CD4-positive, alpha-beta T cell treated with Interleukin-10 for 1 hour (primary cell): ENCODE results near the gene FRYL.
"Not testable (repeated sequence)": the region's sequence is repeated elsewhere in the genome, so short reads cannot be mapped to it uniquely, and the experiment has no call there.

Experiments used
- DNase-seq: peaks from one replicate; pipeline ENCODE4 v3.0.0-alpha.2; 2020

The FRYL gene

GRCh38 chr4:48779998-48780864 is at the start of gene FRYL:
Gene FRYL, minus strand, starts transcription at chr4:48780279. Its CDS starts 145,869 bp downstream, at chr4:48634410.
- DNase-seq, result peak; percentile 99

DNA sequence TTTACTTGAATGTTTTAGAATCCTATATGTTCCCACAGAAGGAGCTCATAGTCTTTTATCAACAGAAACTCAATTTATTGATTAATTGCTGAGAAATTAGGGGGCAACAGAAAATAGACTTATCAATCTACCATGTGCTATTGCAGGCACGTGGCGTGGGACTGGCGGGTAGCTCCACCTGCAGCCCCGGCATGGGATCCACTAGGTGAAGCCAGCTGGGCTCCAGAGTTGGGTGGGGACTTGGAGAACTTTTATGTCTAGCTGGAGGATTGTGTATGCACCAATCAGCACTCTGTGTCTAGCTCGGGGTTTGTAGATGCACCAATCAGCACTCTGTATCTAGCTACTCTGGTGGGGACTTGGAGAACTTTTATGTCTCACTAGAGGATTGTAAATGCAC is 47.5 kb upstream of the FRYL start:
- DNase-seq, result no peak

GRCh38 chr4:48821431-48821830 is 41.4 kb upstream of the FRYL start:
- DNase-seq, result not testable (repeated sequence)

GRCh38 chr4:48816971-48817370 is 36.9 kb upstream of the FRYL start:
- no peak for DNase-seq

DNA sequence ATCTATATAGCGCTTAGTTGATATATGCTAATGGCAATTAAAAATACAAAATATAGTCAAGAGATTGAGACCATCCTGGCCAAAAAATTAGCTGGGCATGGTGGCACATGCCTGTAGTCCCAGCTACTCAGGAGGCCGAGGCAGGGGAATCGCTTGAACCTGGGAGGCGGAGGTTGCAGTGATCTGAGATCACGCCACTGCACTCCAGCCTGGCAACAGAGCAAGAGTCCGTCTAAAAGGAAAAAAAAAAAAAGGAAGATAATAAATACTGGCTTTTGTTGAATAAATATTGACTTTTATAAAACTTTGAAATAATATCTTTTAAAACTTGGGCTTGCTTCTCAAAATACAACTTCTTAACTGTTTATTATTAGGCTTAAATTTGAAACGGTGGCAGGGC is 36.2 kb upstream of the FRYL start:
- not testable (repeated sequence) for DNase-seq

GRCh38 chr4:48815483-48815882 is 35.4 kb upstream of the FRYL start:
- no peak for DNase-seq

GRCh38 chr4:48813964-48814363 is 33.9 kb upstream of the FRYL start:
- no peak for DNase-seq

DNA sequence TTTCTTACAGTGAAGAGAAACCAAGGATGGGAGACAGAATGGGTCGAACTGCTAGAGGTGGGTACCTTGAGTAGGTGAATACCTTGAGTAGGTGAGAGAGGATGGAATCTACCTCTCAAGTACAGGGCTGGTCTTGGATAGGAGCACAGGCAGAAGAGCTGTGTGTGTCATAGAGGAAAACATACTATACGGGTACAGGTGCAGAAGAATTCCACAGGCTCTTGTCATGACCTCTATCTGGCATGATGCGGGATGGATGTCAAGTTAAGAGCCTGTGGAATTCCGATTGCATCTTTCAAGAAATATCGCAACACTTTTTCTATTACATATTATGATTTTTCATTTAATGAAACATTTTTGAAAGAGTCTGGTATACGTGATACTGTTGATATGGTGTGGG is 32.8 kb upstream of the FRYL start:
- no peak for DNase-seq

GRCh38 chr4:48804584-48805301 is 24.7 kb upstream of the FRYL start:
- no peak for DNase-seq

DNA sequence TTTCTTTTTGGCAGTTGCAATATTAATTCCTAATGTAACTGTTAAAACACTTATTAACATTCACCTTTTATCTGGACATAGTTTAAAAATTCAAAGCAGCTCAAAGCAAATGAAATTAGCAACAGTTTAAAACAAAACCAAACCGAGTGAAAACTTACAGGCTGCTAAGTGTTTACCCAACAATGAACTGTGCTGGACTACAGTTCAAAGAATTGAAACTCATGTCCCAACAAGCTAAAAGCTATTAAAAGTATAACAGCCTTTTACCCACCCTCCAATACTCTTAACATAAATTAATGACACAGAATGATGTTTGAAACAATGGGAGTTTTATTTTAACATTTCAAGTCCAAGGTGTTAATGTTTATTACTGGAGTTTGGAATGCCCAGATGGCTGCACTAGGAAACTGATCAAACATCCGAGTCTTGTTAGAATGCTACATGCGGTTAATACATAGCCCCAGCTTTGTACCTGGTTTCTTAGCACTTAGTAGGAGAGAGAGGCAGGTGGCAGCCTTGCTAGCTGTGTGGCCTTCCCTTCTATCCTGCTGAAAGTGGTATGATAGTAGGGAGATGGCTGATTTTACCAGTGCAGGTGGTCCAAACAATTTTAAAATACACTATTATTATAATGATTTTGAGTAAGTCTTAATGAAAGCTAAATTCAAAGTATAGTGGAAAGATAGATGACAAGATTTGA is 21.1 kb upstream of the FRYL start:
- DNase-seq, result no peak

DNA sequence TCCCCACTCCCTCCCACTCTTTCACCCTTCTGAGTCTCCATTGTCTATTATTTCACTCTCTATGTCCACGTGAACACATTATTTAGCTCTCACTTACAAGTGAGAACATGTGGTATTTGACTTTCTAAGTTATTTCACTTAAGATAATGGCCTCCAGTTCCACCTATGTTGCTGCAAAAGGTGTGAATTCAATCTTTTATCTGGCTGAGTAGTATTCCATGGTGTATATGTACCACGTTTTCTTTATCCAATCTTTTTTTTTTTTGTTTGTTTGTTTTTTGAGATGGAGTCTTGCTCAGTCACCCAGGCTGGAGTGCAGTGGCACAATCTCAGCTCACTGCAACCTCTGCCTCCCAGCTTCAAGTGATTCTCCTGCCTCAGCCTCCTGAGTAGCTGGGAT is 20.1 kb upstream of the FRYL start:
- DNase-seq, result not testable (repeated sequence)

- DNase-seq, result no peak
Measured at GRCh38 chr4:48799157-48799556, 19.1 kb upstream of the FRYL start.

DNA sequence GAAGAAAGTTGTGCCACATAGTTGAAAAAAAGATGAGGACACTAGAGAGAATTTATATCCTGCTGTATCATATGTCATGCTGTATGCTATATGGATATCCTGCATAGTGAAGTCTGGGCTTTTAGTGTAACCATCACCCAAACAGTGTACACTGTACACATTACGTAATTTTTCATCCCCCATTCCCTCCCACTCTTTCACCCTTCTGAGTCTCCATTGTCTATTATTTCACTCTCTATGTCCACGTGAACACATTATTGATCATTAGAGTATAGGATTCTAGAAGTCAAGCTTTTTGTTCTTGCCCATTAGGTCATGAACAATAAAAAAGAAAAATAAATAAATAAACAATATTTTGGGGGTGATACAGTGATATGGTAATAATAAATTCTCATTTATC is 18.0 kb upstream of the FRYL start:
- DNase-seq, result no peak

DNA sequence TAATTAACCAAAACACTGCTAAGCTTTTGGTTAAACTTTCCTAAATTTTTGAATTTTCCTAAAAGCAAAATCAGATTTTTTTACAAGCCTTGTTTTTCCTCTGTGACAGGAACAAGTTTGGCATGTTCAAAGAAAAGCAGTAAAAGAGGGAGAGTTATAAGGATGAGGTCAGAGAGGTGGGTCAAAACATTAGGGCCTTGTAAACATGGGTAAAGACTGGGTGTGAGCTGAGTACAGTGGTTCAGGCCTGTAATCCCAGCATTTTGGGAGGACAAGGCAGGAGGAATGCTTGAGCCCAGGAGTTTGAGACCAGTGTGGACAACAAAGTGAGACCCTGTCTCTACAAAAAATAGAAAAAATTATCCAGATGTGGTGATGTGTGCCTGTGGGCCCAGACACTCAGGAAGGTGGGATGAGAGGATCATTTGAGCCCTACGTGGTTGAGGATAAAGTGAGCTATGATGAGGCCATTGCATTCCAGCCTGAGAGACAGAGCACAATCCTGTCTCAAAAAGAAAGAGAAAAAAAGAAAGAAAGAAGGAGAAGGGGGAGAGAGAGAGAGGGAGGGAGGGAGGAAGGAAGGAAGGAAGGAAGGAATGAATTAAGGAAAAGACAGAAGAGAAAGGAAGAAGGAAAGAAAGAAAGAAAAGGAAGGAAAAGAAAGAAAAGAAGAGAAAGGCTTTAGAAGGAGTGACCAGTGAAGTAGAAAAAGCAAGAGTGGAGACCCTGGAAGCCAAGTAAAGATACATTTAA is 17.0 kb upstream of the FRYL start:
- no peak for DNase-seq

GRCh38 chr4:48796191-48796926 is 16.3 kb upstream of the FRYL start:
- no peak for DNase-seq

DNA sequence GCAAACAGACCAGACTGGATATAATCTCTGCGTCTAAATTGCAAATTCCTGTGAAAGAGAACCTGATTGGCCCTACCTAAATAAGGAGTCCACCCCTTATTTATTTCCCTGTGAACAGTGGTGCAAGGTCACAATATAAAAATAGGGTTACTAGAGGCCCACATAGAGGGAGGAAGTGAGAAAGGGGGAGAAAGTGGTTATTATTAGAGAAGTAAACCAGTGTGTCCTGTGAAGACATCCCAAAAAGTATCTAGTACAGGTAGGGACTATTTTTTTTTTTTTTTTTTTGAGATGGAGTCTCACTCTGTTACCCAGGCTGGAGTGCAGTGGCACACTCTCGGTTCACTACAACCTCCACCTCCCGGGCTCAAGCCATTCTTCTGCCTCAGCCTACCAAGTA is 15.0 kb upstream of the FRYL start:
- no peak for DNase-seq

- no peak for DNase-seq
Measured at GRCh38 chr4:48792348-48793006, 12.4 kb upstream of the FRYL start.

- DNase-seq, result no peak
Measured at GRCh38 chr4:48791313-48791712, 11.2 kb upstream of the FRYL start.

DNA sequence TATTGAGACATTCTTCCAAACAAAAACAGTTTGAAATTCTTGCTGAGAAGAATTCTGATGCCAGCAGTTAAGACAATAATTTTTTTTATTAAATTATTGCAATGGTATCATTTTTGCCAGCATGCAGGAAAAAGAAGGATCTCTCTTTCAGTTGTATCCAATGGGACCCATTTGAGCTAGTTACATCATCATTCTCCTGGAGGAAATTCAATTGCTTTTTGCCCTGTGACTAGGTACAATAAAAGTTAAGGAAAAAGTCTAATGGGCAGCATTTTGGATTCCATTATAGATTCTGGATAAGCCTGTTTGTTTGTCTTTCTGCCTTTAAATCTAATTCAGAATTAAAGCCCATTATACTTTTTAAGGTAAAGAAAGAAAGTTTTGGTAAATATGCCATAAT is 10.5 kb upstream of the FRYL start:
- DNase-seq, result no peak

- DNase-seq, result no peak
Measured at GRCh38 chr4:48787056-48787455, 7.0 kb upstream of the FRYL start.

- DNase-seq, result no peak
Measured at GRCh38 chr4:48786549-48786948, 6.5 kb upstream of the FRYL start.

GRCh38 chr4:48785302-48785701 is 5.2 kb upstream of the FRYL start:
- DNase-seq, result no peak
